NCI-H2171 treated with DMSO at 0.1 percent for 48 hours (cell line): ENCODE data around the gene EXOC7.

Experiments used
- DNase-seq: peaks from one replicate; lab custom pipeline; 2025; lab: John Stamatoyannopoulos, UW

Gene EXOC7

DNA sequence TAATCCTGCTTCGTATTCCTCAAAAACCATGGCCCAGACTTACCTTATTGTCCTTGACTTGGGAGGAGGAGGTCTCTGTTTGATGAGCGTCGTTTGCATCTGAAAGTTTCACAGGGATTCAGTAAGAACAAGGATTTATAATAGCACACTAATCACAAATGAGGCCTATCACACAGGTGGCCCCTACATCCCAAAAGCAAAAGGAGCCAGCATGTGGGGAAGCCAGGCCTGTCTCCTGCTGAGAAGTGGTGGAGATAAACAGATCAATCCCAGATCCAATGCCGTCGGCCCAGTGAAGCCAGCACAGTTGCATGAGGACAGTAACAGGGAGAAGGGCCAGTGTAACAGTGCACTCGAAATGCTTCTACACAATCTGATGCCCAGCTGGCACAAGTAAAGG lies 63.2 kb downstream of the EXOC7 start:
- DNase-seq, result no peak

DNA sequence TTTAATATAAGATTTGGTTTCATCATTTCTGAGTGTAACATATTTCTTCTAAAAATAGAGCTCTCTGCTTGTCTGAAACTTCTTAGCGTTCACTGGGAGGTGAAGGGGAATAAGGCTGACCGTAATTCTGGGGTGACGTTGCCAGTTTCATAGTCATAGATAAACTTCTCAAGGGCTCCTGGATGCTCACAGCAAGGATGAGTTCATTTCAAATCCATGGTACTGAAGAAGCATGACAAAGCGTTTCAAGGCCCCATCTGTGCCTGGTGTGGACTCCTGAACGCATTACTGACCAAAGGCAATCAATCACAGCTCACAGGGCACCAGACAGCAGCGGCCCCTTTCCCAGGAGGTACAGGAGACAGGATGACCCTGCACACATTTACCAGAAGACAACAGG lies 64.5 kb downstream of the EXOC7 start:
- DNase-seq, result no peak

GRCh38 chr17:76038050-76038449 lies 65.5 kb downstream of the EXOC7 start:
- DNase-seq, result no peak

DNA sequence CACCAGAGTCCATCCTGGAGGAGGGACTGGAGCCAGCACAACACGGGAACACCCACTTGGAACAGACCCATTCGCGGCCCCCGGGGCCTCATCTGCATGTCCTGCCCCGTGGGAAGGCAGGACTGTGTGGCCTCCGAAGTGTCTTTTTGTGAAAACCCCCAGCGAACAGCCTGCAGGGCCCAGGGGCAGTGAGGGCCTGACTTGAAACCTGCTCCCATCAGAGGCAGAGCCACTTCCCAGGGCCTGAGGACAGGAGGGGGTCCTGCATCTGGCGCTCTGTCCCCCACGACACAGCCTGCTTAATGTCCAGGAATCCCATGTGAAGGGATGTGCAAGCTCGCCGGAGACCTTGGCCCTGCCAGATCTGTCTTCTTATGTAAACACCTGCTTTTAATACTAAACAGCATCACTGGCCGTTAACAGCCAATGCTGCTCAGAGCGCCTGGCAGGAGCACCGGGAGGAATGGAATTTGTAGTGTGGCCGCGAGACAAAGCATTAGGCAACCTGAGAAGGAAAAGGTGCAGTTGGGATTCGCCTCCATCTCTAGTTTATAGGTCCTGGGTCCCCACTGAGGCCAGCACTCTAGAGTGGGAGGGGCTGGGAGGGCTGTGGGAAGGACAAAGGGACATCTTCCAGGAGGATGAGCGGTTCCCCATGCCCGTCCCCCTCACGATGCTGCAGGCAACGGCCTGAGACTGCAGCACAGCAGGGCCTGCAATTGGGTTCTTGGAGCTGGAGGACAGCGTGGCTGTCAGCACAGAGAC lies 66.9 kb downstream of the EXOC7 start:
- no peak for DNase-seq

GRCh38 chr17:76034428-76035350 lies 68.9 kb downstream of the EXOC7 start:
- DNase-seq, result peak; percentile 15

DNA sequence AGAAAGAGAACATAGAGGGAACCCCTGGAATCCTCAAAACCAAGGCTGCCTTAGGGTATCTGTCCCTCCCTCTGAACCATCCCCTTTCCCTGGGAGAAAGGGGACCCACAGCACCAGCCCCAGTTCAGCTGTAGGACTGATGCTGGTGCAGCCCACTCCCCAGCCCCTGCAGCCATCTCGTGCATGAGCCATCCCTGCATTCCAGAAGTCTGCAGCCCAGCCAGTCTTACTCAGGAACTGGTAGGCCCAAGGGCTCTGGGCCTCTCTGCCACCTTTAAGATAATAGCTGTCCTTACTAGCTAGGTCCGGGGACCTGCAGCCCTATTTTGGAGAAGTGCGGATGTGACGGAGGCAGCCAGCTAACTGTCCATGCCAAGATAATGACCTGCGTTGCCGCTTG lies 70.4 kb downstream of the EXOC7 start:
- DNase-seq, result no peak

- DNase-seq, result no peak
Observed at GRCh38 chr17:76032780-76033108, 70.8 kb downstream of the EXOC7 start.

DNA sequence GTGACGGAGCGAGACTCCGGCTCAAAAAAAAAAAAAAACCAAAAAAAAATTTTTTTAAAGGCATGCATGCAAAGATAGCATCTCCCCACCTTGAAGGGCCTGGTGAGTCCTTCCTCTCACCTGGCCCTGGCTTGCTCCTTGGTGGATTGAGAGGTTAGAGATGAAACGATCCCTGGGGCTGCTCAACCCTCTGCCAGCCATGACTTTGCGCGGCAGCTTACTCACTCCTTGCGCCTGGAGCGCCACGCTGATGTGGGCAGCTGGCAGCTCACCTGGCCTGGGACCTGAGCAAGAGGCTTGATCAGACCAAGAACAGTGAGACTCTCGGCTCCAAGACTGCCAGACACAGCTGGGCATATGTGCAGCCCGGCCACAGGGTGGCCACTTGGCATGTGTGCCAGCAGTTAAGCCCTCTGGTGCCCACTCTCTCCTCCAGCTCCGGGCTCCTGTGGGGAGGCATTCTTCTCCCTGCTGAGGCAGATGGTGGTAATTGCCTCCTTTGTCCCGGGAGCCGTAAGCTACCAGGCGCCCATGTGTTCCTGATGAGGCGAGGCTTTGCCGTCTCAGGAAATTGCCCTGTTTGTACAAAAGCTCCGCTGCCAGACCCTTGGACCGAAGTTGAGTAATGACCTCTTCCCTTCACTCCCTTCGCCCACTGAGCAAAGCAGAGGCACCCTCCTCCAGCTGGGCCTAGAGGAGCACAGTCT lies 71.4 kb downstream of the EXOC7 start:
- peak; percentile 6 for DNase-seq
